Stimulated activated CD8-positive, alpha-beta memory T cell treated with anti-CD3 and anti-CD28 coated beads, Interleukin-15, amount 100 ng/mL, for 48 hours (primary cell): ENCODE results near the gene CDK18.

Experiments
- DNase-seq, 2 donors: peaks; one replicate each; pipeline ENCODE4 v3.0.0-alpha.2; 2020; ENCODE audit warnings: low read depth in 2 of 2

Gene CDK18

DNA sequence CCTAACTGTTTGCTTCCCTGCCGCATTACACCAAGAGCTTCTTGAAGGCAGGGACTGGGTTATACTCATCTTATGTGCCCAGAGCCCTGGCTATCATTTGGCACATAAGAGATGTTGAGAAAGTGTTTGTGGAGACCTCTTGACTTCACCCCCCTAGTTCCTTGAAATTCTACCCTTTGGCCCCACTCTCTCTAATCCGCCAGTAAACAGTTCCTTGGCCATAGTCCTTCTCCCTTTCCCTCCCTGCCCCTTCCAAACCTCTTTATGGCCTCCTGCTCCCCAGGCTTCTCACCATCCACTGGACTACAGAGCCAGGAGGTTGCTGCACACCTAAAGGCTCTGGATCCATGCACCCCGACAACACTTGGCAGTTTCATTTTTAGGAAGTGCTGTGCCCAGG, 1.5 kb upstream of the CDK18 start:
- no peak for DNase-seq

DNA sequence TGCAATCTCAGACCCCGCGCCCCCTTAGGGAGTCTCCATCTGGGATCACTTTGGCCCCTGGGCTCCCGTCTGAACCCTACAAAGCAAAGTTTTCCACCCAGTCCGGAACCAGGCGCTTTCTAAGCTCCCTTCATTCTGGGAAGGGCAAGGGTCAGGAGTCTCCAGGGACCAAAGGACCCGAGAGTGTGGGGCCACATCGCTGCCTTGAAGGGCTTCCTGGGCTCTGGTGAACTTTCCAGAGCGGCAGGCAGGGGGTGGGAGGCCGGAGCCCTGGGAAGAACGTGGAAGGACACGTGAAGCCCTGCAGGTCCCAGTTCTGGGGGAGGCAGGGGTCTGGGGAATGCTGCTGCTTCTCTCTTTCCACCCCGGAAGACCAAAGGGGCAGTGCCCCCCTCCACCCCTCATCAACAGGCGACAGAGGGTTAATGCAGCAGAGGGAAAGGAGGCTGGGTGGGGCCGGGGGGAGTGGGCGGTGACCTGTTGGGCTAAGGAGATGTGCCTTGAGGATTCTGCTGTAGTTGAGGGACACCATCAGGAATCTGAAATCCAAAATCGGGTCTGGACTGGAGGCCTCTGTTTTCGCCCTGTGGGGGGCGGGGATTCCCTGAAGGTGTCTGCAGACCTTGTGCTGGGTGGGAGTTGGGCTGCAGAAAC, 734 bp downstream of the CDK18 start:
- DNase-seq: no peak

DNA sequence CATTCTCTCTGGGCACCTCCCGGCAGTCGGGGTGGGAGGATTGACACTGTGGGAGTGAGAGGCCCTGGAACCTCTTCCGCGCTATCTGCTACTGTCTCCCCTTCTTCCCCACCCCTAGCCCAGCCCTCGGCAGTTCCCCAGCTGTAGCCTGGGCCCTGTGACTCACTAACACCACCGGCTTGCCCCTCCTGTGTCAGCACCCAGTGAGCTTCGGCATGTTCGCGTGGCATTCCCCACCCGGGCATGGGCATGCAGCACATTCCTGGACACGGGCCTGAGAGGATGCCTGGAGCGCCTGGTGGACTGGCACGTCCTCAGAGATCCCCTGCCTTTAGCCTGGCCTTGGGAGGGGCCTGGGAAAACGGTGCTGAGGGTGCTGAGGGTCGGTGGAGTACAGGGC, 1.3 kb downstream of the CDK18 start:
- DNase-seq: no peak

DNA sequence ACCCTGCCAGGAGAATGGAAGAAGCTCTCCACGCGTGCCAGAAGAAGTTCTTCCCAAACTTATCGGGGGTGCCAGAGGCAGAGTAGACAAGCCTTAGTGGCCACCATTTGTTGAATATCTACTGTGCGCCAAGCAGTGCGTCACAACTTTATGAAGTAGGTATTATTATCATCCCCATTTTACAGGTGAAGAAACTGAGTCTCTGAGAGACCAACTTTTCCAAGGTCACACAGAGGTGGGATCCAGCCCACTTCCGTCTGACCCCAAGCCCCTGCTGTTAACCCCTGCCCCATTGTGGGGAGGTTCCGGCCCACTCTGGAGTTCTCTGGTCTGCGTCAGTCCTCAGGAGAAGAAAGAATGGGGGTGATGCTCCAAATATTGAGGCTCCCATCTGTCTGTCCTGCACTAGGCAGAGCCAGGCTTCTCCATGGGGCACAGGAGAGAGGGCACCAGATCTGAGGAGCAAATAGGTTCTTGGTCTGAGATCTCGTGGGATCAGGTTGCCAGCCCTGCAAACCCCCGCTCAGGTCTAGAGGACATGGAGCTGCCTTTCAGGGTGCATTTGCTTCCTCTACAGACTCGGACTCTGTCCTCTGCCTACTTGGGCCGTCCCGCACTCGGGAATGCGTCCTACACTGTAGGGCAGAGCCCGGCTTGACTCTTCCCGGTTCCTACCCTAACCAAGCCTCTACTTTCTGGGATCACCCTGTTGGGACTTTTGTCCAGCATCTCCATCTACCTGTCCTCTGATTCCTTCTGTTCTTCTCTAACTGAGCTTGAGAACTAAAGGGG, 2.1 kb downstream of the CDK18 start:
- DNase-seq: no peak

DNA sequence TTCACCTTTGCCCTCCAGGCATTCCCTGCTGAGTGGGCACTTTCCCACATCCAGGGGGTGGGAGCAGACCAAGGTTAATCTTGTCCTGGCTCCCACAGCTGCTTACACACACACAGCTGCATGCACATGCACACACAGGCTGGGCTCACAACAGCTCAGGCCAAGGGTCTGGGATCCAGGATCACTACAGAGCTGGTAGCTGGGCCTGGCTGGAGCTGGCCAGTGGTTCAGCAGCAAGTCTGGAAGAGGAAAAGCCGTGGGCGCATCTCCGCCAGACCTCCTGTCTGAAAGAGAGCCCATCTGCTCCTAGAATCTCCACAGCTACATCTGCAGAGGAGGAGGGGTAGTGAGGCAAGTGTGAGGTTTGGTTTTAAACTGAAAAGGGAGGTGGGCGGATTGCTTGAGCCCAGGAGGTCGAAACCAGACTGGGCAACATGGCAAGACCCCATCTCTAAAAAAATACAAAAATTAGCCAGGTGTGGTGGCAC, 3.8 kb downstream of the CDK18 start:
- DNase-seq: no peak

DNA sequence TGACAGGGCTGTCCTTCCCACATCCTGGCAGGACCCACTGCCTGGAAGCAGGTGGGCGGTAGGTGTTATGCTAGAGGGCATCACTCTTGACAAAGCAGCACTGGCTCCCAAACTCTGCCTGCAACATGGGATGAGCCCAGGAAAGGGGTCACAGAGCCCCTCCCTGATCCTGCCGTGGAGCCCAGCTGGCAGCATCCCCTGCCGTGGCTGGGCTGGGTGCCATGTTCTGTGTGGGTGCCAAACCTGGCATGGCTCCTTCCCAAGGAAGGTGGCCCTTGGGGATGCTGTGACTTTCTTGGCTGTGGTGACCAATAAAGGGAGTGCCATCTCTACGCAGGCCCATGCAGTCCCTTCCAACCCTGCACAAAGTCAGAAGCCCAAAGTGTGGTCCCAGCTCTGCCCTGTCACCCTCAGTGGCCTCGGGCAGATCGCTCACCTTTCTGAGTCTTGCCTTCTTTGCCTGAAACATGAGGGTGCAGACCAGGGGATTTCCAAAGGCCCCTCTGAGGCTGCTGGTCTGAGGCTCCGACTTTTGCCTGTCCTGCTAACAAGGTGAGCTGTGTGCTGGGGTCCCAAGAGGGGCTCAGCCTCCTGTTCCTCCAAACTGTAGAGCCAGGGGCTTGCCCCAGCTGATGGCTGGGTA, 6.0 kb downstream of the CDK18 start:
- no peak for DNase-seq

DNA sequence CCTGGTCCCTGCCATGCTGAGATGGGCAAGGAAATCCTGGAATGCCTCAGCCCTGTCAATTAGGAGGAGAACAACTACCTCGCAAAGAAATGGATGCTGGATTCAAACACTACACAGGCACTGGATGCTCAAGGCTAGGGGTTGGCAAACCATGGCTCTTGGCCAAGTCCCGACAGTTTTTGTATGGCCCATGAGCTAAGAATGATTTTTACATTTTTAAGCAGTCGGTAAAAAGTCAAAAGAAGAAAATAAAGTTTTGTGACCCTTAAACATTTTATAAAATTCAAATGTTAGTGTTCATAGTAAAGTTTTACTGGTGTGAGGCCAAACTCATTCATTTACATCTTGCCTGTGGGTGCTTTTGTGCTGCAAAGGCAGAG, 6.5 kb downstream of the CDK18 start:
- no peak for DNase-seq

DNA sequence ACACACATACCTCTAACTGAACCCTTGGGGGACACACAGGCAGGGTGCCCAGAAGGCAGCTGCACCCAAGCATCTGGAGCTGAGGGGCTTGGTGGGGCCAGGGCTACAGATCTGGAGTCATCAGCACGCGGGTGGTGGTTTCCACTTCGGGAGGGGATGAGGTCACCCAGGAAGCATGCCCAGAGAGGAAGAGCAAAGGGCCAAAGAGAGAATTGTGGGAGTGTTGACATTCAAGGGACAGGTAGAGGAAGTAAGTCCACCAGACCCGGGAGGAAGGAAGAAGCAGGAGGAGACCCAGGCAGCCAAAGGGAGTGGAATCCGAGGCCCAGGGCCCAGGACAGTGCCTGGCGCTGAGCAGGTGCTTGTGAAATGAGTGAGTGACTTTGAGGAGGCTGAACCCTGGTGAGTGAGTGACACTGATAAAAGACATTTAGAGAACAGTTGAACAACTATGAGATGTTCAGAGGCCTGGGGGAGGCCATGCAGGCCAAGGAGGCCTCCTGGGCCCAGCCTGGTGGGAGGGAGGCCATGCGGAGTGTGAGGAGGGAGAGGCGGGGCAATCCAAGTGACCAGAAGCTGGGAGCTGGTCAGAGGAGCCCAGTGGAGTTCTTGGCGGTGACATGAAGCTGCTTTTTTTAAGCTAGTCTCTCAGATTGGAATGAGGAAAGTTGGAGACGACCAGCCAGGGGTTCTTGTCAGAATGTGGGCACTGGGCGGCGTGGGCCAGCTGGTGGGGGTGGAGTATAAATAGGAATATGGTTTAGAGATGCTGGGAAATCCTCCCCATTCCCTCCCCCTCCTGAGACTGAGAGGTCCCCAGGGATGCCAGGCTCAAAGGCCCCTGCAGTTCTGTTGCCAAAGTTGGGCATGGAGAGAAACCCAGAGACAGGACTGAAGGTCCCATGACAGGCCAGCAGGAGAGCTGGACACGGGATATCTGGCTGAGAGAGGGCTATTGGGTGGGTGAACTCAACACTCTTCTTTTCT, 7.9 kb downstream of the CDK18 start:
- no peak for DNase-seq

DNA sequence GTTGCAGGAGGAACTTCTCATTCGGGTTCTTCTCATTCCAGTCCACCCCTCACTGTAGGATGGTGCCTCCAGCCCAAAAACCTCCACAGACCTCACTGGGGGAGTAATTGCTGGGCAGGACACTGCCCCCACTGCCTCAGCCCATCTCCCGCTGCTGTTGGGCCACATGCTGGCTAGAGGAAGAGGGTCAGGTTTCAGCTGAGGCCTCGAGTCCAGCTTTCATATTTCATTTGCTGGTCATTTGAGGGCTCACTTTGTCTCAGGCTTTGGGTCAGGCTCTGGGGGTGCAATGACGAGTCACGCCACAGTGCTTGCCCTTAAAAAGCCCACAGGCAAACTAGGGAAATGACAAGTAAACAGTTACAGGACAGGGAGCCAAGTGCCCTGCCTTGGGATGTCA, 9.3 kb downstream of the CDK18 start:
- no peak for DNase-seq

DNA sequence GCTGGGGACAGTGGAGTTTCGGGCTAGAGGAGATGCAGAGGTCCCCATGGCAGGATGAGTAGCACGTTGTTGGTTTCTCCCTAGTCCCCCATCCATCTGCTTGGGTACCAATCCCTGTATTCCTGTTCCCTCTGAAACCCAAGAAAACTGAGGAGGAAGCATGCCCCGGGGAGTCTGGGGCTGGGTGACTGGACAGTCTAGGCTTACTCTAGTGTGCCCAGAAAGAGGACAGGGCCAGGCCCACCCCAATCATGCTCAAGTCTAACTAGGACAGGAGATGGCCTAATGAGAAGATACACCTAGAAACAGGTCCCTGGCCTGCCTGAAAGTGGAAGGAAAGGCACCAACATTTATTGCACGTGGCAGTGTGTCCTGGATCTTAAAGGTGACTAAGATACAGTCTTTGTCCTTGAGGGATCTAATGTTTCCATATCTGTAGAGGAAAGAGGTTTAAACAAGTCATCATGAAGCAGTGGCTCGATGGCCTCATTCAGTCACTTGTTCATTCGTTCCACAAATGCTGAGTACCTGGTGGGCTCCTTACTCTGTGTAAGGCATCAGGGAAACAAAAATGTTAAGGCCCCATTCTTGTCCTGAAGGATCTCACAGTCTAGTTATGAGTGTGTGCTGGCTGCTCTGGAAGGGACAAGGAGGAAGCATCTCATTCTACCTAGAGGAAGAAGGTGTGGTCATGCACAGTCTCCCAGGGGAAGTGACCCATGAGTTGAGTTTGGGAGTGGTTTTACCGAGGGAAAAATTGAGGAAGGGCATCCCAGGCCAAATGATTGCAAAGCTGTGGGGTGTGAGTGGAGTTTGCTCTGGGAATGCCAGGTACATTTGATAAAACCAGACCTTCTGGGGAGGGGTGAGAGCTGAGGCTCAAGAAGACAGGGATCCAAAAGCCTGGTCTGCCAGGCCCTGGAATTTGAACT, 10.0 kb downstream of the CDK18 start:
- DNase-seq: no peak

DNA sequence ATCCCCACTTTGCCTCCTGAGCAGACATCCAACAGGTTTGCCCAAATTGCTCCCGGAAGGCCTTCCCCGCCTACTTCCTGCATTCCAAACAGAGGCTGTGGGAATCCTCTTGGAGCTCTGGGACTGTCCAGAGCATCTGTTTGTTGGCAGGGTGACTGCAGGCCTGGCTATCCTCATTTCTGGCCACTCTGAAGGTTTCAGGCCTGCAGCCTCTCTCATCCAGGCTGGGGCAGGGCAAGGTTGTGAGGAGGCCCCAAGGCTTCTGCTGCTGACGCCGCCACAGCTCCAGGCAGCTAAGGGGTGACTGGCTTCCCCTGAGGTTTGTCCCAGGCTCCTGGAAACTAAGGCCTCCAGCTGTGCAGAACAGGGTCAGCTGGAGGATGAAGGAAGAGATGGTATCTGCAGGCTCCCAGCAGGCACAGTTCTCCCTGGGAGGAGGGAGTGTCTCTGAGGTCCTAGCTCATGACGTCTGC, 11.3 kb downstream of the CDK18 start:
- DNase-seq: no peak

DNA sequence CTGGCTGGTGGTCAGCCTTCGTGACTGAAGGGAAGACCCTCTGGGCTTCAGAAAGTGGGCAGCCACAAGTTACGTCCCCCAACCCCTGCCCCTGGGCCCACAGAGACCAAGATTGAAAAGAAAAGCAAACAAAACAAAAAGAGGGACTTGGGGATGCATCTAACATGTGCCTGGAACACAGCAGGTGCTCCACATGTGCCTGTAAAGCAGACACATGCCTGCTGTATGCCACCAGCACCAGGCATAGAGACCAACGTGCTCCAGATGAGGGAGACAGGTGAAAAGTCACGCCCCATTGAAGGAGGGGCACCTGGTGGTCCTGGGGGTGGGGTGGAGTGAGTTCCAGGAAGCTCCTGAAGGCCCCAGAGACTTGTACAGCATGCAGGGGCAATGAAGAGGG, 11.9 kb downstream of the CDK18 start:
- no peak for DNase-seq

DNA sequence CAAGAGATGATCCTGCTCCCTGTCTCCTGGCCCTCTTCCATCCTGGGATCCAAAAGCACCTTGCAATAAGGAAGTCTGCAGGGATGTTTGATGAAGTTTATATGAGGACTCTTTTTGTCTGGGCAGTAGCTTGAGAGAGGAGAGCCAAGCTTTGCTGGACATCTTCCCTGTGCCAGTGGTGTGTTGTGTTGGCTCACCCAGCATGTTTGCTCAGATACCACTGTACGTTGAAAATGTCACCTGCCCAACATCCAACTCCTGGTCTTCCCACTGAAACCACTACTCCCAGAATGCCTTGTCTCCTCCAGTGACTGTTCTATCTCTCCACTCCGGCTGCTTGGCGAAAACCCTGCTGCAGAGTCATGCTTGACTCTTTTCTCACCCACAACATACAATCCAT, 12.8 kb downstream of the CDK18 start:
- DNase-seq: no peak

DNA sequence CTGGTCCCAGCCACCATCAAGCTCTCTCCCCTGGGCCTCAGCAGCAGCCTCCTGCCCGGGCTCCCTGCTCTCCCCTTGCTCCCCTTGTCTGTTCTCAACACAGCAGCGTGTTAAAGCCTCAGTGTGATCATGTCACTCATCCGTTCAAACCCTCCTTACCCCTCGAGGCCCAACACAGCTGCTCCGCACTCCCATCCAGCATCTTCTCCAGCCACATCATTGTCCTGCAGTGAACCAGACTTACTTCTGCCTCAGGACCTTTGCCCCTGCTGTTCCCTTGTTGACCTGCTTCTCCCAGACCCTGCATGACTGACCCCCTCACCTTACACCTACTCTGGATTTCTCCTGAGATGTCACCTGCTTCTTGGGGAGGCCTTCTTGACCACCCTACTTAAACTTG, 13.3 kb downstream of the CDK18 start:
- no peak for DNase-seq

DNA sequence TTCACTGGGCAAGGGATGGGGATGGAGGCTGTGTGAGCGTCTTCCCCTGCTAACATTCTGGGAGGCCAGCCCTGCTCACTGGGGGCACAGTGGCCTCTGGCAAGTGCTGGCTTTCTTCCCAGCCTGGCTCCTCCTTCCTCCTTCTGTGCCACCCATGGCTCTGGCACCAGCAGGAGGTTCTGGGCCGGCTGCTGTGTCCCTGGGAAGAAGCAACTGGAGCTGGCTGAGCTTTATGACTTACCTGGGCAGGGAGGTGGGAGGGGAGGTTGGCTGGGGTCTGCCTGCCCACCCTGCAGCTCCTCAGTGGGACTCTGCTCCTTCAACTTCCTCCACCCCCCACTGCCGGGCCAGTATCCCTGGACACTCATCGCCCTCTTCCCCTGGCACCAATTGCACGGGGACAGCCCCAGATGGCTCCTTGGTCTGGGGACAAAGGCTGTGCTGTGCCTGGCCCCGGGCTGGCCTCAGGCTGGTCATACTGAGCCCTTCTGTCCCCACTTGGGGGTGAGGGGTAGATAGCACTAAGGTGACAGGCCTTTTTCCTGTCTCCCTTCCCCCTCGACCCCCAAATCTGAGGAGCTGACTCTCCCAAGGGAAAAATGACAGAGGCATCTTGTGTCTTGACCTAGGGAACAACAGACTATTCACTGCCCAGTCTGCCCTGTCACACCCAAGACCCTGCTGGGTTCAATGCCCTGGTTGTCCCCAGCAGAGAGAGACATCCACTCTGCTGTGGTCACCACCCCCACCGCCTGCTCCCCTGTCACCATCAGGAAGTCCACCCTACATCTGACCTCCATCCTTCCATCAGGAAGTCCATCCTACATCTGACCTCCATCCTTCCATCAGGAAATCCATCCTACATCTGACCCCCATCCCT, 14.4 kb downstream of the CDK18 start:
- DNase-seq: no peak

DNA sequence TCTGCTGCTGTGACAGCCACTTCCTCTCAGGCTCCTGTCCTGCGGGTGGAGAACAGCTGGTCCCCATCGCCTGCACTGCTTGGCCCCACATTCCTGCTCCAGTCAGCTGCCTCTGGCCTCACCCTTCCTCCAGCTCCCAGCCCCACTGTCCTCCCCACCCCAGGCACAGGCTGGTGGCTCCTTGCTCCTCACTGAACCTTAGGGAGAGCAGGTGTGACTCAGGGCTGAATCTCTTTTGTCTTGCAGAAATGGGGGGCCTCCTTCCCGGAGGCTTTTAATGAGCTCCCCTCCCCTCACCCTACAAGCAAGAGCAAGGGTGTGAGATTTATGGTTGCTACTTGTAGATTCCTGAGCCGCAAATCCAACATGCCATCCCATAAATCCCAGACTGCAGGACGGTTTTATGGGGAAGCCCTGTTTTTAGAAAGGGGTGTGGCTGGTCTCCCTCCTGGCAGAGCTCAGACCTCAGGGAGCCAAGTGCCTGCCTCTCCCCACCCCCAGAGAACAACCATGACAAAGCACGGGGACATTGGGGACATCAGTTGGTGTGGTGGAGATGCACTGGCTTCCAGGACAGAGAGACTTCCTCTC, 15.2 kb downstream of the CDK18 start:
- DNase-seq: no peak

DNA sequence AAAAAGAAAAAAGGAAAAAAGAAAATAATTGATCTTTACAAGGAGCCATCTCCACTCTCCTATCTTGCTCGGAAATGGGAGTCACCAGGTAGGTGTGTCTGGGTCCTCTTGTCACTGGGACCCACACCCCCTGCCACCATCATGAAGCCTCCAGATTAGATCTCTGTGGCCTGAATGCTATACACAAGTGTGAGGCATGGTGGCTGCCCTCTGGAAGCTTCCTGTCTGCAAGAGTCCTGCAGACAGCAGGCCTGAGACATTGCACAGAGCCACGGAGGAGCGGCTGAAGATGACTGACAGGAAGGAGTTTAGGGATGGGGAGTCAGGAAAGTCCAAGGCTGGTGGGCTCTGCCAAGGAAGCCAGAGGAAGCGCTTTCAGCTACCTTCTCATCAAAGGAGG, 16.2 kb downstream of the CDK18 start:
- DNase-seq: no peak

DNA sequence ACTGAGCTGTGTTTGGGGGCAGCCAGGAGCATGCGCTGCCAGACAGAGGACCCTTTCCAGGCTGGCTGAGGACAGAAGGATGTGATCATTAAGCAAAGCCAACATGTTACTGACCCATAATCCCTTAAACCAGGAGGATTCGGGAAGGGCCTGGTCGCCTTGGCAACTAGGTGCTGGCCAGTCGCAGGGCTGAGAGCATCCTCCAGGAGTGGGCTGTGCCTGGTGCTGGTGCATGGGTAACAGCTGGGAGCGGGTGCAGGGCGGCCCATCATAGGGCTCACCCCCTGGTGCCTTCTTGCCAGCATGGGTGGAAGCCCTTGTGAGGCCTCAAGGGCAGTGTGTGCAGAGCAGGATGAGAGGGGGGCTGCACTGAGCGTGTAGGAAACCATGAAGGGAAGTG, 17.2 kb downstream of the CDK18 start:
- no peak for DNase-seq

DNA sequence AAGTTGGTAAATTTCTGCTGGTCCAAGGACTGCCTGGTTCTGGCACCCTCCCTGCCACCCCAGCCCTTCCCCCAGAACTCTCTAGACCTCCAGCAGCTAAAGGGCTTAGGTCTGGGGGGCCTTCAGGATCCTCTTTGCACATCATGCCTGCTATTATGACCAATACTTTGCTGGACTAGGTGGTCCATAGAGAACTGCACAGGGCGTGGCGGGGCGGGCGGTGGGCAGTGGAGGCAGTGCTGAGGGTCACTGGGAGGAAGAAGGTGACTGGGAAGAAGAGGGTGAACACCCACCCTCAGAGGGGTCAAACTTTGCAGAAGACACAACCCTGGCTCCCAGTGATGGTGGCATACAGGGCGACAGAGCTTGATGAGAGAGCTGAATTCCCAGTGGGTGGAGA, 18.2 kb downstream of the CDK18 start:
- DNase-seq: no peak
